ENCODE measurements around the gene COL12A1. TPM values are rescaled to one million over a fixed set of nuclear protein-coding genes. Genes with fewer than 3 reads are reported as not detected.

COL12A1 gene
- total and polyA plus RNA-seq, 2 donors (not counting 1 experiment from before 2014, with no cell fraction given) = not detected

DNA sequence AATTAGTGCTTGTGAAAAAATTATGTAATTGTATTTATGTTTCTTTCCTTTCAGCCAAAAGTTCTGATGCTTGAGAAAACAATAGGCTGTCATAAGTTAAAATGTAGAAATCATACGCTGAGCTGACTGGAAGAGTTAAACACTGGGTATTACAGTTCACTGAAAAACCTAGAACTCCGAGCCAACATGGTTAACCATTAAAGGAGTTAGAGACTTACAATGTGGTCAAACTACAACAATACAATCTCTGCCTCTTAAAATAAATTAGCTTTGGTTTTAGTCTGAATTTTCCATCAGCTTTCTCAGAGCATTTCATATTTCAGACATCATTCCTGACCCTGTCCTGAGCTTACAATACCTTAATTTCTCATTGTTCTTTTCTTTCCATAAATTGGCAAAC is 91.0 kb downstream of the COL12A1 start:
- Mint-ChIP-seq H3K9me3 (ENCODE audit: insufficient read depth) (no peaks in the 10 kb centered on the region), H3K27ac (no peak overlapping the region), H3K27me3 (no peaks in the 10 kb centered on the region), H3K4me1 (no peaks in the 10 kb centered on the region), H3K4me3 (no peak overlapping the region)
- ATAC-seq (ENCODE audit: low read depth) (no peak), DNase-seq (no peak)
- intact Hi-C loops (cut with micrococcal nuclease) = no loop called here
- Histone ChIP-seq H3K36me3 (replicated peaks in 1 of 2; ENCODE audit: control extremely low read depth in 1 of 2, control insufficient read depth in 1 of 2, extremely low read depth in 1 of 2, insufficient read depth in 2 of 2, low read length in 1 of 2) (no peaks in the 10 kb centered on the region), H3K27ac (ENCODE audit: low read length in 2 of 2) (no peak overlapping the region), H4K20me1 (ENCODE audit: control insufficient read depth, insufficient read depth, low read length, poor library complexity, severe bottlenecking) (no peaks in the 10 kb centered on the region), H3K27me3 (replicated peaks in 1 of 4; ENCODE audit: control extremely low read depth in 1 of 4, control insufficient read depth in 3 of 4, insufficient read depth in 4 of 4, low read length in 3 of 4) (no peaks in the 10 kb centered on the region), H2AFZ (ENCODE audit: insufficient read depth, low read depth, low read length, poor library complexity, severe bottlenecking) (no peak overlapping the region), H3K4me2 (replicated peaks; ENCODE audit: low read depth, low read length, poor library complexity, severe bottlenecking) (no peak overlapping the region), H3K4me1 (ENCODE audit: control insufficient read depth in 2 of 2, insufficient read depth in 2 of 2, low read length in 2 of 2) (no peaks in the 10 kb centered on the region), H3K9ac (ENCODE audit: low read length) (no peak overlapping the region), H3K79me2 (ENCODE audit: control insufficient read depth, insufficient read depth, low read length) (no peaks in the 10 kb centered on the region), H3K4me3 (ENCODE audit: control extremely low read depth in 1 of 5, extremely low read depth in 1 of 5, insufficient read depth in 1 of 5, low read depth in 2 of 5, low read length in 4 of 5) (no peak overlapping the region), H3K9me3 (ENCODE audit: control extremely low read depth in 1 of 3, control insufficient read depth in 2 of 3, insufficient read depth in 1 of 3, low read length in 2 of 3) (no peaks in the 10 kb centered on the region)
- no CpG with 5 or more reads among the region's 2 CpGs for WGBS (ENCODE audit: insufficient coverage)
- ChIA-PET CTCF (no interaction called here), POLR2A (no interaction called here)
- TF ChIP-seq CTCF (IDR thresholded peaks at IDR 0.05) (no peak), EZH2 (IDR thresholded peaks at IDR 0.05; ENCODE audit: borderline replicate concordance, insufficient read depth, low read depth, low read length, poor library complexity, severe bottlenecking) (no peak)

DNA sequence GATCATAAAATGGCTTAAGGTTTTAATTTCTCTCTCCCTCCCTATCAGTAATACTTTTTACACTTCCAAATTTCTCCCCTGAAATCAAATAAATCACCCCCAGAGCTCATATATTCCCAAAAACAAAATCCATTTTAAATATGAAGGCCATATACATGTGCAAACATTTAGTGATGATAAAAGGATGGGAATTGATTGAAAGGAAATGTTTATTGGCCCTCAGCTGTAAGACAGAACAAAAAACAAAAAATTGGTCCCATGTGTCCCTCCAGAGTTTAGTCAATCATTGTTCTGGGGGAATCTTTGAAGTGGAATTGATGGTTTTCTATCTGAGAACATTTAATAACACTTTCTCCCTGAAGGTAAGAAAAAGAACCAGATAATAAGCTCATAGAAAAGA is 91.7 kb downstream of the COL12A1 start:
- TF ChIP-seq CTCF (IDR thresholded peaks at IDR 0.05) = no peak
- TF ChIP-seq EZH2 (IDR thresholded peaks at IDR 0.05; ENCODE audit: borderline replicate concordance, insufficient read depth, low read depth, low read length, poor library complexity, severe bottlenecking) = no peak
- Mint-ChIP-seq H3K9me3 (ENCODE audit: insufficient read depth) (no peaks in the 10 kb centered on the region), H3K4me1 (no peaks in the 10 kb centered on the region), H3K27me3 (no peaks in the 10 kb centered on the region), H3K27ac (no peak overlapping the region), H3K4me3 (no peak overlapping the region)
- intact Hi-C loops (cut with micrococcal nuclease) = no loop called here
- Histone ChIP-seq H3K9ac (ENCODE audit: low read length) (no peak overlapping the region), H3K4me2 (replicated peaks; ENCODE audit: low read depth, low read length, poor library complexity, severe bottlenecking) (no peak overlapping the region), H3K9me3 (ENCODE audit: control extremely low read depth in 1 of 3, control insufficient read depth in 2 of 3, insufficient read depth in 1 of 3, low read length in 2 of 3) (no peaks in the 10 kb centered on the region), H3K4me1 (ENCODE audit: control insufficient read depth in 2 of 2, insufficient read depth in 2 of 2, low read length in 2 of 2) (no peaks in the 10 kb centered on the region), H3K4me3 (ENCODE audit: control extremely low read depth in 1 of 5, extremely low read depth in 1 of 5, insufficient read depth in 1 of 5, low read depth in 2 of 5, low read length in 4 of 5) (no peak overlapping the region), H3K79me2 (ENCODE audit: control insufficient read depth, insufficient read depth, low read length) (no peaks in the 10 kb centered on the region), H2AFZ (ENCODE audit: insufficient read depth, low read depth, low read length, poor library complexity, severe bottlenecking) (no peak overlapping the region), H3K27ac (ENCODE audit: low read length in 2 of 2) (no peak overlapping the region), H3K36me3 (replicated peaks in 1 of 2; ENCODE audit: control extremely low read depth in 1 of 2, control insufficient read depth in 1 of 2, extremely low read depth in 1 of 2, insufficient read depth in 2 of 2, low read length in 1 of 2) (no peaks in the 10 kb centered on the region), H3K27me3 (replicated peaks in 1 of 4; ENCODE audit: control extremely low read depth in 1 of 4, control insufficient read depth in 3 of 4, insufficient read depth in 4 of 4, low read length in 3 of 4) (no peaks in the 10 kb centered on the region), H4K20me1 (ENCODE audit: control insufficient read depth, insufficient read depth, low read length, poor library complexity, severe bottlenecking) (no peaks in the 10 kb centered on the region)
- no peak for DNase-seq
- ChIA-PET CTCF (no interaction called here), POLR2A (no interaction called here)
- ATAC-seq (ENCODE audit: low read depth) = no peak

Measured in B cell (primary cell).